ENCODE measurements around the gene CELF2. TPM values are rescaled to one million over a fixed set of nuclear protein-coding genes. Genes with fewer than 3 reads are reported as not detected.

The CELF2 gene
- total RNA-seq, 2 experiments from 2014 or later: 197 to 205 TPM

GRCh38 chr10:11238893-11239292 lies 221.2 kb downstream of the CELF2 start:
- H3K27me3 ChIP-seq (ENCODE audit: control insufficient read depth in 1 of 2, insufficient read depth in 2 of 2, low read length in 2 of 2): no peaks in the 10 kb centered on the region

GRCh38 chr10:11240641-11241040 lies 223.0 kb downstream of the CELF2 start:
- Mint-ChIP-seq H3K4me1 (ENCODE audit: low read depth) (peaks cover 28% of the 10 kb centered on the region), H3K27me3 (no peaks in the 10 kb centered on the region), H3K9me3 (no peaks in the 10 kb centered on the region), H3K27ac (no peak overlapping the region), H3K4me3 (peak overlapping the region; percentile 16), H3K36me3 (ENCODE audit: low read depth) (peaks cover 64% of the 10 kb centered on the region)
- DNase-seq: no peak
- Histone ChIP-seq H3K4me3 (ENCODE audit: low read length) (no peak overlapping the region), H3K36me3 (ENCODE audit: insufficient read depth, low read length) (peaks cover 66% of the 10 kb centered on the region), H3K9me3 (ENCODE audit: control insufficient read depth in 1 of 2, insufficient read depth in 1 of 2, low read length in 2 of 2) (no peaks in the 10 kb centered on the region), H3K27ac (ENCODE audit: low read depth in 1 of 2, low read length in 2 of 2) (no peak overlapping the region), H3K4me1 (ENCODE audit: insufficient read depth, low read length) (peaks cover 75% of the 10 kb centered on the region), H3K27me3 (ENCODE audit: control insufficient read depth in 1 of 2, insufficient read depth in 2 of 2, low read length in 2 of 2) (no peaks in the 10 kb centered on the region)
- no peak for ATAC-seq (ENCODE audit: poor library complexity)
- POLR2A ChIA-PET: interaction anchor here (0.9 kb wide), 1 partner anchor 17 kb away, joined by 4 read pairs; no protein-coding TSS in a partner anchor
- intact Hi-C loops (cut with DNase I, micrococcal nuclease): no loop called here
- CTCF ChIA-PET: no interaction called here
- TF ChIP-seq, protein P1, sequence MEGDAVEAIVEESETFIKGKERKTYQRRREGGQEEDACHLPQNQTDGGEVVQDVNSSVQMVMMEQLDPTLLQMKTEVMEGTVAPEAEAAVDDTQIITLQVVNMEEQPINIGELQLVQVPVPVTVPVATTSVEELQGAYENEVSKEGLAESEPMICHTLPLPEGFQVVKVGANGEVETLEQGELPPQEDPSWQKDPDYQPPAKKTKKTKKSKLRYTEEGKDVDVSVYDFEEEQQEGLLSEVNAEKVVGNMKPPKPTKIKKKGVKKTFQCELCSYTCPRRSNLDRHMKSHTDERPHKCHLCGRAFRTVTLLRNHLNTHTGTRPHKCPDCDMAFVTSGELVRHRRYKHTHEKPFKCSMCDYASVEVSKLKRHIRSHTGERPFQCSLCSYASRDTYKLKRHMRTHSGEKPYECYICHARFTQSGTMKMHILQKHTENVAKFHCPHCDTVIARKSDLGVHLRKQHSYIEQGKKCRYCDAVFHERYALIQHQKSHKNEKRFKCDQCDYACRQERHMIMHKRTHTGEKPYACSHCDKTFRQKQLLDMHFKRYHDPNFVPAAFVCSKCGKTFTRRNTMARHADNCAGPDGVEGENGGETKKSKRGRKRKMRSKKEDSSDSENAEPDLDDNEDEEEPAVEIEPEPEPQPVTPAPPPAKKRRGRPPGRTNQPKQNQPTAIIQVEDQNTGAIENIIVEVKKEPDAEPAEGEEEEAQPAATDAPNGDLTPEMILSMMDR (IDR thresholded peaks at IDR 0.05): no peak

More at GRCh38 chr10:11238893-11239292, 221.2 kb downstream of the CELF2 start:
- ATAC-seq (ENCODE audit: poor library complexity) (no peak), DNase-seq (no peak)
- Histone ChIP-seq H3K4me1 (ENCODE audit: insufficient read depth, low read length) (peaks cover 70% of the 10 kb centered on the region), H3K9me3 (ENCODE audit: control insufficient read depth in 1 of 2, insufficient read depth in 1 of 2, low read length in 2 of 2) (no peaks in the 10 kb centered on the region), H3K4me3 (ENCODE audit: low read length) (no peak overlapping the region), H3K36me3 (ENCODE audit: insufficient read depth, low read length) (peaks cover 57% of the 10 kb centered on the region), H3K27ac (ENCODE audit: low read depth in 1 of 2, low read length in 2 of 2) (no peak overlapping the region)
- intact Hi-C loops (cut with DNase I, micrococcal nuclease): no loop called here
- Mint-ChIP-seq H3K27me3 (no peaks in the 10 kb centered on the region), H3K27ac (no peak overlapping the region), H3K4me3 (peak overlapping the region; percentile 14), H3K36me3 (ENCODE audit: low read depth) (peaks cover 81% of the 10 kb centered on the region), H3K9me3 (no peaks in the 10 kb centered on the region), H3K4me1 (ENCODE audit: low read depth) (peaks cover 45% of the 10 kb centered on the region)
- POLR2A ChIA-PET: interaction anchor here (0.7 to 4.3 kb wide), 5 partner anchors 13 to 60 kb away, joined by 3 to 27 read pairs (median 3); no protein-coding TSS in a partner anchor
- CTCF ChIA-PET: interaction anchor here (1.4 kb wide), 1 partner anchor 133 kb away, joined by 4 read pairs; no protein-coding TSS in a partner anchor
- TF ChIP-seq, protein P1 (IDR thresholded peaks at IDR 0.05): no peak

GRCh38 chr10:11242443-11243387 lies 225.0 kb downstream of the CELF2 start:
- peak in 1 of 14 experiments; percentile 30 for DNase-seq
- no peak for ATAC-seq (ENCODE audit: poor library complexity)

More at GRCh38 chr10:11242443-11243387, 225.0 kb downstream of the CELF2 start:
- ChIA-PET CTCF (interaction anchor here (1.0 to 1.1 kb wide), 2 partner anchors 64 to 78 kb away, joined by 3 read pairs; no protein-coding TSS in a partner anchor), POLR2A (interaction anchor here (0.8 to 1.9 kb wide), 3 partner anchors 10 to 79 kb away, joined by 3 to 7 read pairs (median 4); no protein-coding TSS in a partner anchor)
- Mint-ChIP-seq H3K4me1 (ENCODE audit: low read depth) (peaks cover 8% of the 10 kb centered on the region), H3K36me3 (ENCODE audit: low read depth) (peaks cover 43% of the 10 kb centered on the region), H3K27ac (no peak overlapping the region), H3K4me3 (peak overlapping the region; percentile 30), H3K27me3 (no peaks in the 10 kb centered on the region), H3K9me3 (no peaks in the 10 kb centered on the region)
- no peak overlapping the region for H3K4me3 ChIP-seq (ENCODE audit: low read length)
- no peaks in the 10 kb centered on the region for H3K9me3 ChIP-seq (ENCODE audit: control insufficient read depth in 1 of 2, insufficient read depth in 1 of 2, low read length in 2 of 2)
- intact Hi-C loops (cut with DNase I, micrococcal nuclease): no loop called here
- TF ChIP-seq, protein P1 (IDR thresholded peaks at IDR 0.05): no peak
- H3K4me1 ChIP-seq (ENCODE audit: insufficient read depth, low read length): peaks cover 82% of the 10 kb centered on the region
- H3K27me3 ChIP-seq (ENCODE audit: control insufficient read depth in 1 of 2, insufficient read depth in 2 of 2, low read length in 2 of 2): no peaks in the 10 kb centered on the region
- H3K36me3 ChIP-seq (ENCODE audit: insufficient read depth, low read length): peaks cover 76% of the 10 kb centered on the region
- peak overlapping the region; percentile 29 to 38 for H3K27ac ChIP-seq (ENCODE audit: low read depth in 1 of 2, low read length in 2 of 2)
